Measurements from ENCODE around the gene NDNF. TPM values are rescaled to one million over a fixed set of nuclear protein-coding genes. Genes with fewer than 3 reads are reported as not detected.
A peak's percentile ranks its signal among the peaks of the same experiment; 100 is the strongest.

NDNF gene
- total RNA-seq, 4 donors from 2014 or later, result 1.6 to 5.4 (median 4.5) TPM

DNA sequence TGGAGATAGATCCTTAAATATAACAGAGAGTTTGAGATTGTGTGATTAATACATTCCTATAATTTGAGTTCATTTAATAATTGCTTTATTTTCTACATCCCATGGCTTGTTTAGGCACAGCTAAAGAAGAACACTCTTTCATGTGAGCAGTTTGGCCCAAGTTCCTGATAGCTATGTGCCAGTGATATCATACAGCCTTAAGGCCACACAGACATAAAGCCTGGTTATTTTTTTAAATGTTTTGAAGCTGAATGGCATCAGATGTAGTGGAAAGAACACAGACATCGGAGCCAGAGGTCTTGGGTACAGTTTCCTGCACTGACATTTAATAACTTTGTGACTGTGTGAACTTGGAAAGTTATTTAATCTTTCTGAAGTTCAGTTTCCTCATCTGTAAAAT lies 7.0 kb upstream of the NDNF start:
- DNase-seq (ENCODE audit: low spot score in 2 of 2), result no peak
- H3K4me3 ChIP-seq, result no peak overlapping the region
- no peaks in the 10 kb centered on the region for H3K4me1 ChIP-seq
- no peaks in the 10 kb centered on the region for H3K27me3 ChIP-seq
- H3K9me3 ChIP-seq, result no peaks in the 10 kb centered on the region
- TF ChIP-seq EP300 (IDR thresholded peaks at IDR 0.05), result no peak
- no peak for TF ChIP-seq POLR2A (IDR thresholded peaks at IDR 0.05)
- TF ChIP-seq, protein P1, sequence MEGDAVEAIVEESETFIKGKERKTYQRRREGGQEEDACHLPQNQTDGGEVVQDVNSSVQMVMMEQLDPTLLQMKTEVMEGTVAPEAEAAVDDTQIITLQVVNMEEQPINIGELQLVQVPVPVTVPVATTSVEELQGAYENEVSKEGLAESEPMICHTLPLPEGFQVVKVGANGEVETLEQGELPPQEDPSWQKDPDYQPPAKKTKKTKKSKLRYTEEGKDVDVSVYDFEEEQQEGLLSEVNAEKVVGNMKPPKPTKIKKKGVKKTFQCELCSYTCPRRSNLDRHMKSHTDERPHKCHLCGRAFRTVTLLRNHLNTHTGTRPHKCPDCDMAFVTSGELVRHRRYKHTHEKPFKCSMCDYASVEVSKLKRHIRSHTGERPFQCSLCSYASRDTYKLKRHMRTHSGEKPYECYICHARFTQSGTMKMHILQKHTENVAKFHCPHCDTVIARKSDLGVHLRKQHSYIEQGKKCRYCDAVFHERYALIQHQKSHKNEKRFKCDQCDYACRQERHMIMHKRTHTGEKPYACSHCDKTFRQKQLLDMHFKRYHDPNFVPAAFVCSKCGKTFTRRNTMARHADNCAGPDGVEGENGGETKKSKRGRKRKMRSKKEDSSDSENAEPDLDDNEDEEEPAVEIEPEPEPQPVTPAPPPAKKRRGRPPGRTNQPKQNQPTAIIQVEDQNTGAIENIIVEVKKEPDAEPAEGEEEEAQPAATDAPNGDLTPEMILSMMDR (IDR thresholded peaks at IDR 0.05), result no peak
- TF ChIP-seq POLR2AphosphoS5 (IDR thresholded peaks at IDR 0.05), result no peak
- H3K27ac ChIP-seq, result no peak overlapping the region
- 65% methylated on average over 1 of the region's 1 CpG for WGBS
- H3K36me3 ChIP-seq, result no peaks in the 10 kb centered on the region

DNA sequence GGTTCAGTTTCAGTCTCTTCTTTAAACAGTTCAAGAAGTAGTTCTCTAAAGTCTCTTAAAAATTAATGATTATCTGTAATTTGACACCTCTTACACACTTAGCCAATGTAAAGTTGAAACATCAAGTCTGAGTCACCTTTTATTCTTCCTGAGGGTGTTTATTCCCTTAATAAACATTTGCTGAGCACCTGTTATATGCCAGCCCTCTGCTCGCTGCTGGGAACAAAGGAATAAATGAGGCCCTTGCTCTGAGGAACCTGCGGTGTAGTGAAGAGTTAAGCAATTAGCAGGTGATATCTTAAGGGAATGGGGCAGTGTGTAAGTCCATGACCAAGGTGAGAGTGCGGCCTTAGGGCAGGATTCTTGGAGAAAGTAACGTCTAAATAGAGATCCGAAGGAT lies 5.2 kb upstream of the NDNF start:
- DNase-seq (ENCODE audit: low spot score in 2 of 2), result no peak
- Histone ChIP-seq H3K4me3 (no peak overlapping the region), H3K9me3 (no peaks in the 10 kb centered on the region), H3K36me3 (no peaks in the 10 kb centered on the region), H3K27ac (no peak overlapping the region), H3K4me1 (peaks cover 6% of the 10 kb centered on the region), H3K27me3 (peaks cover 5% of the 10 kb centered on the region)
- TF ChIP-seq, protein P1 (IDR thresholded peaks at IDR 0.05), result no peak
- TF ChIP-seq POLR2A (IDR thresholded peaks at IDR 0.05) (no peak), EP300 (IDR thresholded peaks at IDR 0.05) (no peak), POLR2AphosphoS5 (IDR thresholded peaks at IDR 0.05) (no peak)
- WGBS, result 68% methylated on average over 5 of the region's 5 CpGs

DNA sequence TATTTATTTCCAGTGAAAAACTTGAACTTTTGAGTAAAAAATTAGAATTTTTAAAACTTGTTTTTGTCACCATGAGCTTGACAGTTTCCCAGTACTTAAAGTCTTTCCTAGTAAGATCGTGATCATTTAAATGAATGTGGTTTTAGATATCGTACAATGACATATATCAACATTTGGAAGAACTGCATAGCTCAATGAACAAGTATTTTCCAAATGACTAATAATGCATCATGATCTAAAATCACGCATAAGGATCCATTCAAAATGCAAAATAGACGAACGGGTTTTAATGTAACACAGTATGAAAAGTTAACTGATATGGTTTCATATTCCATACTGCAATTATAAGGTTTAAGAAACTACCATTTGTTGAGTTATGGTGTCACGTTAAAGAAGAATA lies 4.1 kb upstream of the NDNF start:
- TF ChIP-seq, protein P1 (IDR thresholded peaks at IDR 0.05), result no peak
- TF ChIP-seq POLR2AphosphoS5 (IDR thresholded peaks at IDR 0.05), result no peak
- TF ChIP-seq EP300 (IDR thresholded peaks at IDR 0.05), result no peak
- no peak for TF ChIP-seq POLR2A (IDR thresholded peaks at IDR 0.05)
- H3K27ac ChIP-seq, result no peak overlapping the region
- H3K9me3 ChIP-seq, result no peaks in the 10 kb centered on the region
- peaks cover 16% of the 10 kb centered on the region for H3K27me3 ChIP-seq
- no peak overlapping the region for H3K4me3 ChIP-seq
- H3K36me3 ChIP-seq, result no peaks in the 10 kb centered on the region
- H3K4me1 ChIP-seq, result peaks cover 13% of the 10 kb centered on the region
- 72% methylated on average over 6 of the region's 6 CpGs for WGBS
- no peak for DNase-seq (ENCODE audit: low spot score in 2 of 2)

DNA sequence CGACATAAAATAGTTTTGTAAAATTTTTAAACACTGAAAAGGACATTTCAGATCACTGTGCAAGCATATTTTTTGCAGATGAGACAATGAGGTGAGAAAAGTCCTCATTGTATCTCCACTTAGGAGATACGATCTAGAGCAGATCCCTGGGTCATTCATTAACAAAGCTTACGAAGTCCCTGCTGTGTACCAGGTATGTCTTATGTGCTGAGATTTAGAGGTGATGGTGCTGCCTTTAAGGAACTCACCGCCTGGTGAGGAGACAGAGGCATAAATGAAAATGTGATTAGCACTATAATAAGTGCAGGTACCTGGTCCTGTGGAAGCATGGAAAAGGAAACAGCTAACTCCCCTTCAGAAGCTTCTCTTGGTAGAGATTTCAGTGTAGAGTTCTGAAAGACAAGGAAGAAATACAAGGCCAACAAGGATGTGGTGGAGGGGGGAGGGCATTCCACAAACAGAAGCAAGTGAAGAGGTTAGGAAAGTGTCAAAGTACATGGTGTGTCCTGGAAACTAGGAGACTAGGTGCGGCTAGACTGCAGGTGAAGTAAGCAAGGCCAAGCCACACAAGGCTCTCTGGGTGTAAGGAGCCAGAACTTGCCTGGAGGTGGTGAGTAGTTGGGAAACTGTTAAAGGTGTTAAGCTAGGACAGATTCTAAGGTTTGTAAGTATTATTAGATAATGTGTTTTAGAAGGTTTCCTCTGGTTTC lies 1.5 kb upstream of the NDNF start:
- no peak for TF ChIP-seq POLR2AphosphoS5 (IDR thresholded peaks at IDR 0.05)
- TF ChIP-seq, protein P1 (IDR thresholded peaks at IDR 0.05), result no peak
- no peak for TF ChIP-seq POLR2A (IDR thresholded peaks at IDR 0.05)
- TF ChIP-seq EP300 (IDR thresholded peaks at IDR 0.05), result no peak
- Histone ChIP-seq H3K4me3 (no peak overlapping the region), H3K9me3 (no peaks in the 10 kb centered on the region), H3K27ac (no peak overlapping the region), H3K27me3 (peaks cover 25% of the 10 kb centered on the region), H3K36me3 (no peaks in the 10 kb centered on the region), H3K4me1 (peaks cover 21% of the 10 kb centered on the region)
- 73% methylated on average over 5 of the region's 5 CpGs for WGBS
- DNase-seq (ENCODE audit: low spot score in 2 of 2), result no peak

DNA sequence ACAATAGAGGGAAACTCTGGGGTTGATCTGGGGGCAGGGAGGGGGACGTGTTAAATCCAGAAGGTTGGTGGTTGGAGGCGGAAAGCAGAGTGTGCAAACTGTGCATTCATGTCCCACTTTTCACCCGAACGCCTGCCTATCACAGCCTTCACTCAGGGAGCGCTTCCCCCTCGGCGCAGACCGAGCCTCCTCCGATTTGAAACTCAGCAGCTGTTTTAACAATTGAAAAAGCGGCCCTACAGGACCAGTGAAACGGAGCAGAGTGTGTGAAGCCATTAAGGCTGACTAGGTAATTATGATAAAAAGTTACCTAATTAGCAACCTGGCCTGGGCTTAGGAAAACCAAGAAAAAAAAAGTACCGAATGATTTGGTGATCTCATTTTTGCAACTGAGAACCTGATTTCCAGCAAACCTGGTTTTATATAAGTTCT lies 685 bp upstream of the NDNF start:
- H3K4me1 ChIP-seq, result peaks cover 21% of the 10 kb centered on the region
- H3K9me3 ChIP-seq, result no peaks in the 10 kb centered on the region
- WGBS, result 11% methylated on average over 12 of the region's 12 CpGs
- DNase-seq (ENCODE audit: low spot score in 2 of 2), result peak in 1 of 2 donors; percentile 79
- peaks cover 29% of the 10 kb centered on the region for H3K27me3 ChIP-seq
- TF ChIP-seq EP300 (IDR thresholded peaks at IDR 0.05), result no peak
- peak overlapping the region; percentile 63 for H3K4me3 ChIP-seq
- H3K27ac ChIP-seq, result peak overlapping the region; percentile 22
- no peaks in the 10 kb centered on the region for H3K36me3 ChIP-seq

Data from suprapubic skin (tissue), 4 donors.